Hepatocyte (in vitro differentiated cells): ENCODE measurements around the gene DGKI.

ENCODE experiments used
- CTCF ChIP-seq: fragments of 200-600 bp; sonication (generic); IDR thresholded peaks from 2 replicates; pipeline ENCODE4 v1.5.1; 2016; ENCODE audit warnings: antibody characterized with exemption, mild to moderate bottlenecking; ENCODE audit not compliant: poor library complexity
- EZH2 ChIP-seq: fragments of 200-600 bp; sonication (generic); IDR thresholded peaks from 2 replicates; pipeline ENCODE4 v1.6.1; 2016; ENCODE audit warnings: antibody characterized with exemption, mild to moderate bottlenecking, borderline replicate concordance
- EZH2phosphoT487 ChIP-seq: fragments of 200-600 bp; sonication (generic); IDR thresholded peaks from one replicate; pipeline ENCODE4 v1.6.1; 2018; ENCODE audit warnings: antibody characterized with exemption, mild to moderate bottlenecking, low read depth, moderate library complexity; ENCODE audit not compliant: unreplicated experiment, severe bottlenecking

GRCh38 chr7:137335814-137336213 is 511.0 kb downstream of the DGKI start:
- TF ChIP-seq CTCF (no peak), EZH2 (no peak), EZH2phosphoT487 (no peak)
